ENCODE data around the gene CLRN3. TPM values are rescaled to one million over a fixed set of nuclear protein-coding genes. Genes with fewer than 3 reads are reported as not detected.

CLRN3 gene
- total RNA-seq, 1 experiment from 2014 or later: not detected

- no TSS peak for BruUV-seq (replicated peaks)
- no peak for DNase-seq (ENCODE audit: unreplicated experiment)
- Mint-ChIP-seq H3K36me3 (ENCODE audit: insufficient read depth, unreplicated experiment) (no peaks in the 10 kb centered on the region), H3K9me3 (ENCODE audit: unreplicated experiment) (no peaks in the 10 kb centered on the region), H3K27ac (ENCODE audit: low read depth, unreplicated experiment) (no peak overlapping the region), H3K4me1 (ENCODE audit: insufficient read depth, unreplicated experiment) (peaks cover 8% of the 10 kb centered on the region), H3K4me3 (ENCODE audit: unreplicated experiment) (no peak overlapping the region), H3K27me3 (ENCODE audit: insufficient read depth, unreplicated experiment) (peaks cover 21% of the 10 kb centered on the region)
- CTCF ChIA-PET: interaction anchor here (0.6 kb wide), 1 partner anchor 128 kb away, joined by 3 read pairs; no protein-coding TSS in a partner anchor
- POLR2A ChIA-PET: no interaction called here
- TF ChIP-seq CTCF (IDR thresholded peaks at IDR 0.05; ENCODE audit: unreplicated experiment): no peak
- intact Hi-C loops (cut with micrococcal nuclease): no loop called here
Observed at GRCh38 chr10:127832501-127832900, 60.2 kb downstream of the CLRN3 start.

DNA sequence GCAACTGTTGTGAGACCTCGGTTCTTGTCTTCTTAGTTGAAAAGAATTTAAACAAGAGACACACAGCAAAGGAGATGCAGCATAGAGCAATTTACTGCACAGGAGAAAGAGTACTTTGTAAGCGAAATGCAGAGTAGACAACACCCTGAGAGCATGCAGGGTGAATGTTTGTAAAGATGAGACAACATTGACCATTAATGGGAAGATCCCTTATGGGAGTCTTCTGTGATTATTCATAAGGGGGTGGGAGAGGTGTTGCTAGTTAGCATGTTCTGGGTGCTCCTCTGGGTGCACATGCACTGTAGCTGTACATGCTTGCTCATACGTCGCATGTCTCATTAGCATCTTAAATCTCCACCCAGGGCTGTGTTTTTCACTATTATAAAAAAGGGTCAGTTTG, 62.3 kb downstream of the CLRN3 start:
- Mint-ChIP-seq H3K36me3 (ENCODE audit: insufficient read depth, unreplicated experiment) (no peaks in the 10 kb centered on the region), H3K4me3 (ENCODE audit: unreplicated experiment) (no peak overlapping the region), H3K27ac (ENCODE audit: low read depth, unreplicated experiment) (no peak overlapping the region), H3K27me3 (ENCODE audit: insufficient read depth, unreplicated experiment) (peaks cover 21% of the 10 kb centered on the region), H3K4me1 (ENCODE audit: insufficient read depth, unreplicated experiment) (peaks cover 8% of the 10 kb centered on the region), H3K9me3 (ENCODE audit: unreplicated experiment) (no peaks in the 10 kb centered on the region)
- BruUV-seq (replicated peaks): no TSS peak
- DNase-seq (ENCODE audit: unreplicated experiment): no peak
- ChIA-PET POLR2A (no interaction called here), CTCF (no interaction called here)
- no peak for TF ChIP-seq CTCF (IDR thresholded peaks at IDR 0.05; ENCODE audit: unreplicated experiment)
- intact Hi-C loops (cut with micrococcal nuclease): no loop called here

Other genes starting within 250 kb of the CLRN3 start
- gene FOXI2, start 155.8 kb downstream of the CLRN3 start, total RNA-seq (2022): not detected in 2 replicates
- gene PTPRE, start 14.2 kb upstream of the CLRN3 start, total RNA-seq (2022): 21.8 and 34.6 TPM in 2 replicates
- gene MKI67, start 233.5 kb upstream of the CLRN3 start, total RNA-seq (2022): 40.4 and 81.4 TPM in 2 replicates